GM12878 (cell line): Measurements from ENCODE around the gene IFT27. TPM values are rescaled to one million over a fixed set of nuclear protein-coding genes. Genes with fewer than 3 reads are reported as not detected.

ENCODE experiments used
- ATAC-seq: fragments of 200-7000 bp; cut with Tn5 transposase; 3 replicates; pipeline ENCODE4 v1.9.1; 2020; ENCODE audit warnings: mild to moderate bottlenecking, moderate library complexity
- BruUV-seq: library from RNA; stranded (reverse); fragments of 400-500 nt; replicated peaks from 2 replicates; lab custom pipeline; 2021; lab: Mats Ljungman, UMichigan
- CTCF ChIA-PET: fragments of 300-600 bp; sonication (Branson Sonifier 250); formaldehyde crosslinking; extraction: SDS; loops from one replicate; lab custom pipeline; 2021; ENCODE audit warnings: inconsistent platforms; lab: Yijun Ruan, JAX
- POLR2A ChIA-PET: fragments of 350-600 bp; formaldehyde crosslinking; extraction: SDS; loops from one replicate; lab custom pipeline; 2021; ENCODE audit warnings: inconsistent platforms; lab: Charles Lee
- RAD21 ChIA-PET: fragments of 300-600 bp; sonication (Branson Sonifier 250); formaldehyde crosslinking; loops from one replicate; lab custom pipeline; 2023; ENCODE audit warnings: antibody characterized with exemption; ENCODE audit not compliant: unreplicated experiment; lab: Charles Lee
- SMC1A ChIA-PET: fragments of 300-600 bp; sonication (Branson Sonifier 250); formaldehyde crosslinking; loops from one replicate; lab custom pipeline; 2023; ENCODE audit not compliant: unreplicated experiment, uncharacterized antibody; lab: Charles Lee
- DNase-seq: peaks from one replicate; pipeline ENCODE4 v3.0.0-alpha.2; 2011; ENCODE audit warnings: low read depth, low spot score
- FAIRE-seq: peaks from 3 replicates; lab custom pipeline; 2011; peaks lifted over from hg19 to GRCh38; lab: Jason Lieb, UNC
- H2AFZ ChIP-seq: 2 replicates; pipeline ENCODE4 v1.6.0; 2011; ENCODE audit warnings: low read depth, low read length, control low read depth; ENCODE audit not compliant: control insufficient read depth
- H3K27ac ChIP-seq: 2 replicates; pipeline ENCODE4 v1.5.1; 2011; ENCODE audit warnings: control low read depth; ENCODE audit not compliant: control insufficient read depth, insufficient read depth
- H3K27me3 ChIP-seq, 2 experiments: replicated peaks in 1 of 2; 2 replicates each; pipeline versions ENCODE4 v1.6.0 to v1.6.1; 2011; ENCODE audit warnings: low read length in 1 of 2; ENCODE audit not compliant: control insufficient read depth in 2 of 2, insufficient read depth in 2 of 2
- H3K36me3 ChIP-seq, 2 experiments: 2 replicates each; pipeline ENCODE4 v1.5.1; 2011; ENCODE audit warnings: low read length in 1 of 2; ENCODE audit not compliant: control insufficient read depth in 2 of 2, insufficient read depth in 2 of 2
- H3K4me1 ChIP-seq: 2 replicates; pipeline ENCODE4 v1.6.1; 2011; ENCODE audit warnings: mild to moderate bottlenecking, low read length, moderate library complexity, mixed read lengths; ENCODE audit not compliant: control insufficient read depth, insufficient read depth
- H3K4me2 ChIP-seq: 2 replicates; pipeline ENCODE4 v1.6.0; 2011; ENCODE audit warnings: control low read depth; ENCODE audit not compliant: control insufficient read depth, insufficient read depth
- H3K4me3 ChIP-seq: fragments of 200-600 bp; sonication (generic); 2 replicates; pipeline ENCODE4 v1.5.1; 2016
- H3K79me2 ChIP-seq: 2 replicates; pipeline ENCODE4 v1.6.0; 2011; ENCODE audit warnings: low read length; ENCODE audit not compliant: control insufficient read depth, insufficient read depth
- H3K9ac ChIP-seq: 2 replicates; pipeline ENCODE4 v1.8.0; 2011; ENCODE audit warnings: low read length, control low read depth, mixed read lengths; ENCODE audit not compliant: control insufficient read depth, insufficient read depth
- H3K9me3 ChIP-seq: replicated peaks from 3 replicates; pipeline ENCODE4 v1.5.1; 2011; ENCODE audit warnings: mild to moderate bottlenecking, low read length; ENCODE audit not compliant: control insufficient read depth, insufficient read depth
- H4K20me1 ChIP-seq: 2 replicates; pipeline ENCODE4 v1.6.0; 2011; ENCODE audit not compliant: control insufficient read depth, insufficient read depth
- BCLAF1 ChIP-seq: fragments of 450-650 bp; IDR thresholded peaks from 2 replicates; pipeline ENCODE4 v1.6.1; 2017; ENCODE audit warnings: antibody characterized with exemption, mild to moderate bottlenecking, moderate library complexity
- EP300 ChIP-seq, 2 experiments: fragments of 150-350 bp in 1 of 2; IDR thresholded peaks; 2 replicates each; pipeline ENCODE4 v1.6.1; 2011 to 2012; ENCODE audit warnings: low read depth in 2 of 2, low read length in 2 of 2, borderline replicate concordance in 1 of 2, improper control_type of control experiment in 1 of 2, inconsistent platforms in 1 of 2; ENCODE audit not compliant: control insufficient read depth in 1 of 2
- POLR2AphosphoS5 ChIP-seq: IDR thresholded peaks from 2 replicates; pipeline ENCODE4 v1.6.1; 2011; ENCODE audit warnings: mild to moderate bottlenecking, low read length, inconsistent platforms
- SKIL ChIP-seq: fragments of 450-650 bp; IDR thresholded peaks from 2 replicates; pipeline ENCODE4 v1.6.1; 2017; ENCODE audit warnings: mild to moderate bottlenecking, low read depth, inconsistent platforms; ENCODE audit not compliant: poor library complexity, severe bottlenecking
- TAF1 ChIP-seq: IDR thresholded peaks from 2 replicates; pipeline ENCODE4 v1.6.1; 2011; ENCODE audit warnings: mild to moderate bottlenecking, low read depth, low read length, borderline replicate concordance
- YBX1 ChIP-seq: fragments of 450-650 bp; IDR thresholded peaks from 2 replicates; pipeline ENCODE4 v1.6.1; 2016; ENCODE audit warnings: antibody characterized with exemption
- ZBTB11 ChIP-seq: fragments of 450-650 bp; formaldehyde crosslinking; IDR thresholded peaks from 2 replicates; pipeline ENCODE4 v1.5.0; 2022; ENCODE audit warnings: mild to moderate bottlenecking, missing genetic modification characterization
- ZNF687 ChIP-seq: fragments of 450-650 bp; IDR thresholded peaks from 2 replicates; pipeline ENCODE4 v1.6.1; 2017; ENCODE audit warnings: mild to moderate bottlenecking, moderate library complexity
- WGBS: methylation state at CpG from one replicate; pipeline ENCODE4 v1.1.6; 2016; ENCODE audit warnings: low lambda C conversion rate; ENCODE audit not compliant: insufficient replicate concordance, insufficient coverage; ENCODE audit errors: missing lambda C conversion rate; 5-methylcytosine and 5-hydroxymethylcytosine counted together
- in situ Hi-C: fragments of 300-500 bp; cut with MboI; formaldehyde crosslinking; loops from 9 replicates; pipeline ENCODE4 v1.14.3; 2018; ENCODE audit warnings: mixed read lengths
- intact Hi-C: fragments of 100-400 bp; cut with micrococcal nuclease; formaldehyde crosslinking; loops from one replicate; pipeline ENCODE4 v1.14.2; 2022; ENCODE audit not compliant: unreplicated experiment
- polyA plus RNA-seq, 11 experiments: library from polyadenylated mRNA; depleted of rRNA in 4 of 11; unstranded in 6 of 11; stranded (reverse) in 5 of 11; fragments of >200 nt; fragmentation: Nextera tagmentation in 4 of 11; fragmentation: Illumina TruSeq in 1 of 11; extraction: Ambion mirVana in 4 of 11; extraction: Trizol in 1 of 11; gene quantifications; 1 replicate in 1 of 11; 2 replicates in 10 of 11; pipeline versions ENCODE4 v1.2.1 to v1.2.3, GENCODE V29; 2011 to 2016; ENCODE audit warnings: inconsistent platforms in 2 of 11, missing spikeins in 2 of 11, low read depth in 1 of 11
- total RNA-seq, 4 experiments: library from RNA; depleted of rRNA in 3 of 4; stranded (reverse); fragments of >200 nt in 3 of 4; fragmentation: Illumina TruSeq in 1 of 4; extraction: Trizol in 1 of 4; gene quantifications; 2 replicates each; pipeline versions ENCODE4 v1.2.1 to v1.2.3, GENCODE V29; 2013 to 2021
- TF ChIP-seq, protein P1 (sequence below): fragments of 150-350 bp; IDR thresholded peaks from 2 replicates; pipeline ENCODE4 v1.6.1; 2014; ENCODE audit warnings: mild to moderate bottlenecking, low read depth, low read length

IFT27 gene
- total and polyA plus RNA-seq, 10 of the 15 experiments (the other 5 are each of a cell fraction or from before 2014, with no cell fraction given), result 2.7 to 32.5 (median 10.2) TPM

DNA sequence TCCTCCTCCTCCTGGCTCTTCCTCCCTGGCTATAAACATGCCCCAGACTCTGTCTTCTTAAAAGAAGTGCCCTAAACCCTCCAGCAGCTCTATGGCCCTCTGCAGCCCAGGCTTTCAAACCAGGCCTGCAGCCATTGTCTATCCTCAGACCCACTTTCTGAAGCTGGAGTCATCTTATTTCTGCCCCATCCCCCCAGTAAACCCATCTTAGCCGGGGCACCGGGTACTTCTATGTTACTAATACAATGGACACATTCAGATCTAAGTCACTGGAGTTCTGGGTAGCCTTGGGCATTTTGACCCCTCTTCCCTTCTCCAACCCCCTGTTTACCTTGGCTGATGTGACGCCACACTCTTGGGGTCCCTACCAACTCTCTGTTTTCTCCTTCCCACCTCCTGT is 42.6 kb downstream of the IFT27 start:
- no peaks in the 10 kb centered on the region for H4K20me1 ChIP-seq
- peaks cover 0 to 2% of the 10 kb centered on the region in 2 experiments; a peak in 2 of 4 replicates for H3K27me3 ChIP-seq
- ChIA-PET RAD21 (no interaction called here), POLR2A (no interaction called here), SMC1A (no interaction called here), CTCF (no interaction called here)
- WGBS, result 86% methylated on average over 3 of the region's 3 CpGs
- no peaks in the 10 kb centered on the region for H3K79me2 ChIP-seq
- H3K4me3 ChIP-seq, result no peak overlapping the region
- FAIRE-seq (no peak), DNase-seq (no peak), ATAC-seq (no peak)
- in situ Hi-C loops (no loop called here), intact Hi-C loops (no loop called here)
- H3K9ac ChIP-seq, result no peak overlapping the region
- H3K27ac ChIP-seq, result no peak overlapping the region
- H2AFZ ChIP-seq, result no peak overlapping the region
- no peaks in the 10 kb centered on the region for H3K36me3 ChIP-seq
- no peak overlapping the region for H3K4me2 ChIP-seq
- no peaks in the 10 kb centered on the region; the same call in 2 of the 3 replicates for H3K9me3 ChIP-seq
- BruUV-seq, result no TSS peak
- no peaks in the 10 kb centered on the region for H3K4me1 ChIP-seq
- TF ChIP-seq POLR2AphosphoS5, result no peak
- no peak for TF ChIP-seq TAF1
- no peak for TF ChIP-seq BCLAF1
- TF ChIP-seq YBX1, result no peak
- TF ChIP-seq, protein P1, sequence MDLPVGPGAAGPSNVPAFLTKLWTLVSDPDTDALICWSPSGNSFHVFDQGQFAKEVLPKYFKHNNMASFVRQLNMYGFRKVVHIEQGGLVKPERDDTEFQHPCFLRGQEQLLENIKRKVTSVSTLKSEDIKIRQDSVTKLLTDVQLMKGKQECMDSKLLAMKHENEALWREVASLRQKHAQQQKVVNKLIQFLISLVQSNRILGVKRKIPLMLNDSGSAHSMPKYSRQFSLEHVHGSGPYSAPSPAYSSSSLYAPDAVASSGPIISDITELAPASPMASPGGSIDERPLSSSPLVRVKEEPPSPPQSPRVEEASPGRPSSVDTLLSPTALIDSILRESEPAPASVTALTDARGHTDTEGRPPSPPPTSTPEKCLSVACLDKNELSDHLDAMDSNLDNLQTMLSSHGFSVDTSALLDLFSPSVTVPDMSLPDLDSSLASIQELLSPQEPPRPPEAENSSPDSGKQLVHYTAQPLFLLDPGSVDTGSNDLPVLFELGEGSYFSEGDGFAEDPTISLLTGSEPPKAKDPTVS, result no peak
- TF ChIP-seq SKIL, result no peak
- TF ChIP-seq EP300 (IDR thresholded peaks at IDR 0.05; ENCODE audit: borderline replicate concordance in 1 of 2, control insufficient read depth in 1 of 2, low read depth in 2 of 2, low read length in 2 of 2), result no peak
- TF ChIP-seq ZBTB11 (CRISPR knock-in tag), result no peak
- TF ChIP-seq ZNF687, result no peak
